Measurements from ENCODE around the gene TMEM40.
"Not testable (repeated sequence)": the region's sequence is repeated elsewhere in the genome, so short reads cannot be mapped to it uniquely, and the experiment has no call there.

The TMEM40 gene

GRCh38 chr3:12751571-12751970, 7.5 kb downstream of the TMEM40 start:
- DNase-seq (ENCODE audit: low read depth) = no peak

DNA sequence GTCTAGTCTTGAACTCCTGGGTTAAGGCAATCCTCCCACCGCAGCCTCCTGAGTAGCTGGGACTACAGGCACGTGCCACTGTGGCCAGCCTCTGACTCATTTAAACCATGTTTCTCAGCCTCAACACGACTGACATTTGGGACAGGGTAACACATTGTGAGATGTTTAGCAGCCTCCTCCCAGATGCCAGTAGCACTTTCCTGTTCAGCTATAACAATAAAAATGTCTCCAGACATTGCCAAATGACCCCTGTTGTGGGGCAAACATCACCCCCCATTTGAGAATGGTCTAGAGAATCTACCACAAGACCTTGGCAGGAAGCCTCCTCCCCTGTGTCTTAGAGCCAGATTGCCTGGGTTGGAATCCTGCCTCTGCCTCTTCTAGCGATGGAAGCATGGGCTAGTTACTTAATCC, 8.4 kb downstream of the TMEM40 start:
- DNase-seq (ENCODE audit: low read depth) = peak; percentile 85

- DNase-seq (ENCODE audit: low read depth) = peak; percentile 73
Observed at GRCh38 chr3:12750223-12750622, 8.8 kb downstream of the TMEM40 start.

DNA sequence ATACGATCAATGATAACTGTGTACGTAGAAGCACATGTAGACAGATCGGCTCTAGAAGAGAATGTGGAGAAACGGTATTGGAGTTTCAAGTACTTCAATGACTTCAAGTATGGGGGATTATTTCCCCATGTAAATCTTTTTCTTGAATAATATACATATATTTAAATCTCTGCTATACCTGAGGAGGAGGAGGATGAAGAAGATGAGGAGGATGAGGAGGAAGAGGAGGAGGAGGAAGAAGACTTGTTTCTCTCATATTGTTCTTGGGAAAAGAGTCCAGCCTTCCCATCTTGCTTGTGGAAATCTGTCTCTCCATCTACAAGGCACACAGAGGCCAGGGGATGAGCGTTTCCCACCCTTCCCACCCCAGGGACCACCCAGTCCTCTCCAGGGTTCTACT, 10.6 kb downstream of the TMEM40 start:
- no peak for DNase-seq (ENCODE audit: low read depth)

DNA sequence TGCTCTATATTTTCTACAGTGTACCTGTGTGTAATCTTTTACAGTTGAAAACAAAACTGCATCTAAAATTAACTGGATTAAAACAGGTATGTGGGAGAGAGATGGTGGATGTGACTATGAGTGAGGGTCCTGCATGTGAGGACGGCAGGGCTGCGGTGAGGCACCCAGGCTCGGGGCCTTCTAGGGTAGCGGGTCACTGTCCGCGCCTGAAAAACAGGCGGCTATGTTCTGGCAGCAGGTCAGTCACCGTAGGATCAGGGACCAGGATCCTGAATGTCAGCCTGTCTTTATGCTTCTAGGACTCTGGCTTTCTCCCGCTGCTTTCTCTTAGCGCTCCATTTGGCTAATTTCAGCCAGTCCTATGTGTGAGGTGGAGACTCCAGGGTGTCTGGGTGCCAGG, 12.6 kb downstream of the TMEM40 start:
- no peak for DNase-seq (ENCODE audit: low read depth)

DNA sequence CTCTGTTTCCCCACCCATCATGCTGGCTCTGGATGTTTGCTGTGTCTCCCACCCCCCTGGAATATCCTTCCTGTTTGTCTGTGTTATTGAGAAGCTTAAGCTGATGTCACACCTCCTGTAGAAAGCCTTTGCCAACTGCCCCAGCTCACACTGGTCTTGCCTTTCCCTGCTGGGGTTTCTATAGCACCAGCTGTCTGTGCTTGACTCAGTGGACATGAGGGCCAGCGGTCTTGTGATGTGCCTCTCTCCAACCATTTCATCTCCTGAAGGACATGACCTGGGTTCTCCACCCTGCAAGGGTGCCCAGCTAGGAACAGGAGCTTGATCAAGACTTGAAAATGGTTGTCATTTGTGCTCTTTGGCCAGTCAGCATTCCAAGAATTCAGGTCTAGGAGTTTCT, 14.7 kb downstream of the TMEM40 start:
- no peak for DNase-seq (ENCODE audit: low read depth)

DNA sequence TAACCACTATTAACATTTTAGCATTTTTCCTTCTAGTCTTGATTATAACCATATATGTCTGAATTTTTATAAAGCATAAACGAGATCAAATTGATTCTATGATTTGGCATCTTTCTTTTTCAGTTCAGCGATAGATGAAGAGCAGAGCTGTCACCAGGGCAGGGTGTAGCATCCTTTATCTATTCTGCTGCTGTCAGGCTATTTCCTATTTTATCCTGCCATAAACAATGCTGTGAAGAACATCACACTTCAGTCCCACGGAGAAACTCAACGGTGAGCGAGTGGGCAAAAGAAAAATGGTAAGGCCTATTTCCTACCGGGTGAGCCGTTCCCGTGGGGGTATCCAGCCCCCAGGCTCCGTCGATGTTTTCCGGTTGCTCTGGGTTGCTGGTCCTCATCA, 15.5 kb downstream of the TMEM40 start:
- DNase-seq (ENCODE audit: low read depth) = no peak

GRCh38 chr3:12742330-12743107, 16.5 kb downstream of the TMEM40 start:
- no peak for DNase-seq (ENCODE audit: low read depth)

- no peak for DNase-seq (ENCODE audit: low read depth)
Observed at GRCh38 chr3:12741209-12741608, 17.9 kb downstream of the TMEM40 start.

DNA sequence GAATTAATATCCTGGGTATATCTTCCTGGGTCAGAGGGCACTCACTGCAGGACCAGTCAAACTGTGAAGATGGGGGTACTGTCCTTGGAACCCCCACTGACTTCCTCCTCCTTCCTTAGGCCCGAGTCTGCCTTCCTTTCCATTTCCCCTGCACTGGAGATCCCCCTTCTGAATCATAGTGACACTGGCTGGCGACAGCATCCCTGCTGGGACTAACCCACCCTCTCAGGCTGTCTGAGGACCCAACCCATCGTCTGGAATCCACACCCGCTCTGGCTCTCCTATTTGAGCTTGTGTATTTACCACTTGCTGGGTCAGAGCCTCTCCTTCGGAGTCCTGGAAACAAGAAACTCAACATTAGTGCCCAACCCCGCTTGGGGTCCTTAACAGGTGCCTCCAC, 21.2 kb downstream of the TMEM40 start:
- no peak for DNase-seq (ENCODE audit: low read depth)

DNA sequence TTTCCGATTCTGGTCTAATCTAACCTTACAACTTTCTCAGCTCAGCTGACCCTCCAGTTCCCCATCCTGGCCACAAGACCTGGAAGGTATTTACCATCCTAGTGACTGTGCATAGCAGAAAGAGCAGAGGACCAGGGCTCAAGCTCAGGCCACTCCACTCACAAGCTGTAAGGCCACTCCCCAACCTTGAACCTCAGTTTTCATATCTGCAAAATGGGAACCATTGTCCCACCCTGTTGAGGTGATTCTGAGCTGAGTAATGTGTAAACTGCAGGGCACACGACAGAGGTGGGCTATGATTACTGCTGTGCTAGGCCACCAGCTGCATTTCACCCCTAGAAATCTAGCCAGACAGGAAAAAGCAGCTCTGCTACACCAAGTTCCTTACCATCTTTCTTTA, 21.7 kb downstream of the TMEM40 start:
- no peak for DNase-seq (ENCODE audit: low read depth)

GRCh38 chr3:12734960-12735359, 24.1 kb downstream of the TMEM40 start:
- DNase-seq (ENCODE audit: low read depth) = no peak

DNA sequence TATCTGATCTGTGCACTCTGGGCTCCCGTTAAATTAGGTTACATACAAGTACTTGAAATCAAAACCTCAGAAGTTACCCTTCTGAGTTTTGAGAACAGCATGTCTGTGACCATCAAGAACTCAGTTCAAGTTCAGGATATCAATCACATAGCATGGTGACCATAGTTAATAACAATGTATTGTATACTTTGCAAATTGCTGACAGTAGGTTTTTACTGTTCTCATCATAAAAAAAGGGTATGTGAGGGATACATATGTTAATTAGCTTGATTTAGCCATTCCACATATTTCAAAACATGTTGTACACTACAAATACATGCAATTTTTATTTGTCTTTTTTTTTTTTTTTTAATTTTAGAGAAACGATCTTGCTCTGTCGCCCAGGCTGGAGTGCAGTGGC, 25.5 kb downstream of the TMEM40 start:
- DNase-seq (ENCODE audit: low read depth) = no peak

GRCh38 chr3:12730506-12731242, 28.4 kb downstream of the TMEM40 start:
- no peak for DNase-seq (ENCODE audit: low read depth)

DNA sequence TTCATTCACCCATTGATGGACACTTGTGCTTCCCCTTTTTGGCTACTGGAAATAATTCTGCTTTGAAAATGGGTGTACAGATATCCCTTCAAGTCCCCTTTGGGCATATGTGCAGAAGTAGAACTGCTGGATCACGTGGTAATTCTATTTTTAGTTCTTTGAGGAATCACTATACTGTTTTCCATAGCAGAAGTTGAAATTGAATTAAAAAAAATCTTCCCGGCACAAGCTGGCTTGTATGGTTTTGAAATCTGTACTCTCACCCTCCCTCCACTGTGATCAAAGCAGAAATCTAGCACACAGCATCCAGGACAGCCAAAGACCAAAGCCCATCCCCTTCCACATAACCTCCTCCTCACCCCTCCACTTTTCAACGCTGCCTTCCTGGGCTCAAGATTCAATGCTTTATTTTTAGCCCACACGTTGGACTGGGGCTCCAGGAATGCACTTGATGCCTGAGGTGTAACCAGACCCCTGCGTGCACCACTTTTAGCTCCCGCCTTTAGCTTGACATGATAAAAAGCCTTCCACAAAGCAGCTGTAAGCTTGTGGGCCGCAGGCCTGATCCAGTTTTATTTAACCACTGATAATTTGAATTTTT, 29.9 kb downstream of the TMEM40 start:
- DNase-seq (ENCODE audit: low read depth) = no peak

GRCh38 chr3:12727937-12728336, 31.1 kb downstream of the TMEM40 start:
- no peak for DNase-seq (ENCODE audit: low read depth)

GRCh38 chr3:12727481-12727880, 31.6 kb downstream of the TMEM40 start:
- DNase-seq (ENCODE audit: low read depth) = no peak

GRCh38 chr3:12725436-12725835, 33.6 kb downstream of the TMEM40 start:
- DNase-seq (ENCODE audit: low read depth) = no peak

DNA sequence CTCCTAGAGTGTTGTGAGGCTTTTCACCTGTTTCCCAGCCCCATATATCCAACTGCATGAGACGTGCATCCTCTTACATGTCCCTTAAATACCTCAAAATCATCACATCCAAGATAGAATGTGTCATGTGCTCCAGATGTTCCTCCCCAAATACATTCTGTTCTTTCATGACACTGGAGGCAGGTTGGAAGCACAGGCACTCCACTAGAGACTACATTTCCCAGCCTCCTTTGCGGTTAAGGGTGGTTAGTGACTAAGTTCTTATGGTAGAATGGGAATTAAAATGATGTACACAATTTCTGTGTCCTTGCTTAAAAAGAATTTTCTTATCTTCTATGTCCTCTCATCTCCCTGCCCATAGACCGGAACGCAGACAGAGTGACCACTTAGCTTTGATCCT, 34.3 kb downstream of the TMEM40 start:
- no peak for DNase-seq (ENCODE audit: low read depth)

DNA sequence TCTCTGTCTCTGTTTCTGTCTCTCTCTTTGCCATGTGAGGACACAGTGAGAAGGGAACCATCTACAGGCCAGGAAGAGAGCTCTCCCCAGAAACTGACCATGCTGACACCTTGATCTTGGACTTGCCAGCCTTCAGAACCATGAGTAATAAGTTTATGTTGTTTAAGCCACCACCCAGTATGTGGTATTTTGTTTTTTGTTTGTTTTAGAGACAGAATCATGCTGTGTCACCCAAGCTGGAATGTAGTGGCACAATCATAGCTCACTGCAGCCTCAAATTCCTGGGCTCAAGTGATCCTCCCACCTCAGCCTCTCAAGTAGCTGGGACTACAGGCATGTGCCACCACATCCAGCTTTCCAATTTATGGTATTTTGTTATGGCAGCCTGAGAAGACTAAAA, 35.7 kb downstream of the TMEM40 start:
- not testable (repeated sequence) for DNase-seq (ENCODE audit: low read depth)

DNA sequence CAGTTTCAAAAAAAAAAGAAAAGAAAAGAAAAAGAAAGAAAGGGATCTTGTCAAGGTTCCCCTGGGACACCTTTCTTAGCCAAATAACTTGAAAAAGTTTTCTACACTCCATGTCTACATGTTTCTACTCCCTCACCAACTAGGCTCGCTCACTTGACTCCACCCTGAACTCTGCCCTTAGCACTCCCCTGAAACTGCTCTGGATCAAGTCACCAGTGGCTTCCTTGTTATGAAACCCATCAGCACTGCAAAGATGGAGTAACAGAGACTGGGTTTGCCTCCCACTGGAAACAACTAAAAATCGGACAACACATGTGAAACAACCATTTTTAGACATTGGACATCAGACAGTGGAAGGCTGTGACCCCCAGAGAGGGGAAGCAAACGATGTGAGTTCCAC, 36.8 kb downstream of the TMEM40 start:
- no peak for DNase-seq (ENCODE audit: low read depth)

GRCh38 chr3:12719984-12720898, 38.8 kb downstream of the TMEM40 start:
- DNase-seq (ENCODE audit: low read depth) = peak; percentile 58
